Measurements from ENCODE around the gene RPL34.

Gene RPL34

DNA sequence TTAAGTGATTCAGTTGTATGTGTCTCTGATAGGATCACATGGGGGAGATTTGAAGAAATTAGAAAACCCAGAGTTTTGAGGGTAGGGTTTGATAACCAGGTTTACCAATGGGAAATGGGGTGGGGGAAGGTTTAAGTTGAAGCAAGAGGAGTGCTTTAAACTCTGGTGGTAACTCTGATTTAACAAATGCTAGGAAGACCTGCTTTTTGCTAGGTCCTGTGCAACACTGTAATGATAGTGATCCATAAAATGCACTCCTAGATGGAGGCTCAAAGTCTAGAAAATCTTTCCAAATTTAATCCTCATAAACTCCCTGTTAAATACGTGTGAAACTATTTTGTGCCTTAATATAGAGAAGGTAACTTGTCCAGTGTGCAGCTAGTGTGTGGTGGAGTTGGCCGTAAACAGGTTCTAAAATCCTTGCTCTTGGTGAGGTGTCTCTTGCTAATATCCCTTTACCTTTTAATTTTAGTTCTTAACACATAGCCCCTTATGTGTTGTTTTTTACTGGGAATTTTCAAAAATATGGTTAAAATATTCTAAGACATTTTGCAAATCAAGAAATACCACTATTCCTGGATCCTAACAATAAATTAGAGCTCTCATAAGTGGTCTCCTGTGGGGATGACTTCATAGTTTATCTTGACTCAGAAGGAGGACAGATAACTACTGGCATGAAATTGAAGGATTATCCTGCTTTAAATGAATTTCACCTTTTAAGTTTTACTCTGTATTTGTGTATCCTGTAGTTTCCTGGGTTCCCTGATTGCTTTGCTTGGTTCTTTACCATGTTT, 4.1 kb downstream of the RPL34 start:
- no peak for DNase-seq (ENCODE audit: low spot score)

DNA sequence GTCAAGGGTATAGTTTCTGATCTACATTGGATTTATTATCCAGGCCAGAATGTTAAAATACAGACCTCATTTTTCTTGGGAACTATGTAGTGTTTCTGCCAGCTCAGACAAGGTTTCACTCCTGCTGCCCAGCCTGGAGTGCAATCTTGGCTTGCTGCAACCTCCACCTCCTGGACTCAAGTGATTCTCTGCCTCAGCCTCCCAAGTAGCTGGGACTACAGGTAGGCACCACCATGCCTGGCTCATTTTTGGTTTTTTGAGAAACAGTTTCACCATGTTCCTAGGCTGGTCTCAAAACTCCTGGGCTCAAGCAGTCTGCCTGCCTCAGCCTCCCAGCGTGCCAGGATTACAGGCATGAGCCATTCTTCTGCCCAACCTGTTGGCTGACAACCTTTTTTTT, 5.7 kb downstream of the RPL34 start:
- DNase-seq (ENCODE audit: low spot score) = no peak

DNA sequence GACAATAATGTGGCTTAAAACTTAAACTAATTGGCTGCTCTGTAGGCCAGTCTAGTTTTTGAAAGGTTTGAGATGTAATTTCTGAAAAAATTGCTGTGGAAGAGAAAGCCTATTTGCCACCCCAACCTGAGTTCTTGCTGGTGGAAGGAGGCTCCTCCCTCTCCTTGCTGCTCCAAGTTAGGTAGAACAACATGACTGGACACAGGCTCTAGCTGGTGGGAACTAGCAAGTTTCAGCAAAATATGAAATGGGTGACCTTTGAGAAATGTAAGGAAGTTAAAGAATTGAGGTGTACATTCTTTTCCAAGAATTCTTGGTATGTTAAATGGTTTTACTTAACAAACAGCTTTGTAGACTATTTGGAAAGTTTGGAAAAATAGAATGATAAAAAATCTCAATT, 8.0 kb downstream of the RPL34 start:
- DNase-seq (ENCODE audit: low spot score) = no peak

DNA sequence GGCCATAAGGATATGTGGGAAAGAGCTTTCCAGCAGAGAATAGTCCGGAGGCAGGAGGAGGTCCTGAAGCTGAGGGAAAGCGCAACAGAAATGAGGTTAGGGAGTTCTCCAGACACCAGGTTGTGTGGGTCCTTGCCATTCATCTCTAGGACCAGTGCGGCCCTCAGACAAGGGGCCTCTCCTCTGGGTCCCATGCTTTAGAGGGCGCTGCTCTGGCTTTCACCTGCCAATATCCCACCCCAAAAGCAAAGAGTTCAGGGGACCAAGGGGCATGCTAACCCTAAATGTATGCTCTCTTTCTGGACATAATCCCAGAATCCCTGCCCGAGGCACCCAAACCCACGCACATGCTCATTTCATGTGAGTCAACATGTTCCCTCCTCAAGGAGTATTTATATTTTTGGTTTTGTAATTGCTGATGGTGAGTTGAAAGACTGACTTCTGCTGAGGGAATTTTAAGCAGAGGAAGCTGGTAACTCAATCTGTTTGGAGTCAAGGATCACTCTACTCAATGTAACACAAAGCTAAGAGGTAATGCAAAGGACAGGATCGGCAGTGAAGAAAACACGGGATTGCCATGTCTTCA, 14.8 kb downstream of the RPL34 start:
- DNase-seq (ENCODE audit: low spot score) = no peak

DNA sequence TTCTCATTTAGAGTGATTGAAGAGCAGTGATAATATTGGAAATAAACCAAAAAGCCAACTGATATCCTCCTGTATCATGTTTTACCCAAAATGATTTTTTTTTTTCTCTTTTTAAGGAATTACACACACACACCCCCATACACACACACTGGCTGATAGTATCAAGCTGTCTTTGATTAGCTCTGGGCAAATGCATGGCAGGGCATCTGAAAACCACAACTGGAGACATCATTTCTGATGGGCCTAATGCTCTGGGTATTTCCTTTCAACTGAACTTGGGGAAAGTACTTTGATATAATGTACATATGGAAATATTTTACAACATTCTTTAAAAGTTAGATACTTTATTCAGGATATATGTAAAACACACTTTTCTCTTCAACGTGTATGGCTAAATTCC, 15.9 kb downstream of the RPL34 start:
- DNase-seq (ENCODE audit: low spot score) = no peak

DNA sequence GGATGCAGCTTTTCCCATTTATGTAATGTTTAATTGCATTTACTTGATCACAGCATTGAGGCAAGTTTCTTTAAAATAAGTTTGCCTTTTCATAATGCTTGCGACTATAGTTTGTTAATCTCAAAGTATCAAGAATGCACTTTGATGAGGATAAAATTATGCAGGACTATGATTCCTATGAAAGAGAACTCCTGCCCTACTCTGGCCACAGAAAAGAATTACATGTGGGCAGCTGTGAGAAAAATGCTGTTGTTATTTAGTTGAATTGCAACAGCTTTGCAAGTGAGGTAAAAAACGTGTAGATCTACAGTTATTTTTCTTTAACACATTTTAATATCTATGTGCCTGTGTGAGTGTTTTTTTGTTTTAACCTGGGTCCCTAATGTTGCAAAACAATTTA, 17.5 kb downstream of the RPL34 start:
- no peak for DNase-seq (ENCODE audit: low spot score)

DNA sequence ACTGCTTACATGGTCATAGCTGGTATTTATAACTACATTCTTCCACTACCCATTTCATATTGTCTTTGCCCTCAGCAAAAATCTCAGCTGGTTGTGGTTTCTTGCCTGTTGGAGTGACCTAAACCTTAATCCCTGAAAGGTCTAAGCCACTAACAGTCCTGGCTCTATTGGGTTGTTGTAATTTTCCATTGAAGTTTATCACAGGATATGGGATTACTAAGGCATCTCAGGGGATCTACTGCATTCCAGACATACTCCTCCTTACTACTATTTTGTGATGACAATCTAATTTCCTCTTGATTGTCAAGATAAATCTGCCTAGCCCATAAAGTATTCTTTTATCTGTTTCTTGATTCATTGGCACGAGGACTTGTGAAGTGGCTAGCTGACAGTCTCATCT, 23.9 kb downstream of the RPL34 start:
- DNase-seq (ENCODE audit: low spot score) = no peak

DNA sequence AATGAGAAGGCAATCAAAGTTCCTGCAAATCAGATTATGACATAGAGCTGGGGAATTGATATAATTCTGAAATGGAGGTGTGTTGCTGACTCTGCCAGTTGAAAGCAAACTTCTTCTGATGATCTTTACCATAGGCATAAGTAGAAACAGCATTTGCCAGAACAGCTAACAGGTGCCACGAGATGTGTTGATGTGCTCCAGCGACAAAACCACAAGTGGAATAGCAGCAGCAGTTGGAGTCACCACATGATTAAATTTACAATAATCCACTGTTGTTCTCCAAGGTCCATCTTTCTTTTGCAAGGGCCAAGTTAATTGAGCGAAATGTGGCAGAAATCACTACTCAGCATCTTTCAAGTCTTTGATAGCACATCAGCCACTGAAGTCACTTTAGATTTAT, 26.3 kb downstream of the RPL34 start:
- DNase-seq (ENCODE audit: low spot score) = no peak

DNA sequence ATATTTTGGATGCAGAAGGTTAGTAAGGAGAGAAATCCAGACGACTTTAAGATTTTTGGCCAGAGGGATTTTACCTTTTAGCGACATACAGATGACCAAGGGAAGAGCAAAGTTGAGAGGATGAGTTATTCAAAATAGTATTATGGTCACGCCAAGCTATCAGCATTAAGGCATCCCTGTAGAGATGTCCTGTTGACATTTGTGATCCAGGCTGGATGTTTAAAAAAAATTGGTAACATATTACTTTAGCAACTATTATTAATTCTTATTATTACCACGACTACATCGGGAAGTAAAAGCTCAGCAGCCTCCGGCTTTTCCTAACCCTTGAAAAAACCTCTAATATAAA, 29.5 kb downstream of the RPL34 start:
- no peak for DNase-seq (ENCODE audit: low spot score)

DNA sequence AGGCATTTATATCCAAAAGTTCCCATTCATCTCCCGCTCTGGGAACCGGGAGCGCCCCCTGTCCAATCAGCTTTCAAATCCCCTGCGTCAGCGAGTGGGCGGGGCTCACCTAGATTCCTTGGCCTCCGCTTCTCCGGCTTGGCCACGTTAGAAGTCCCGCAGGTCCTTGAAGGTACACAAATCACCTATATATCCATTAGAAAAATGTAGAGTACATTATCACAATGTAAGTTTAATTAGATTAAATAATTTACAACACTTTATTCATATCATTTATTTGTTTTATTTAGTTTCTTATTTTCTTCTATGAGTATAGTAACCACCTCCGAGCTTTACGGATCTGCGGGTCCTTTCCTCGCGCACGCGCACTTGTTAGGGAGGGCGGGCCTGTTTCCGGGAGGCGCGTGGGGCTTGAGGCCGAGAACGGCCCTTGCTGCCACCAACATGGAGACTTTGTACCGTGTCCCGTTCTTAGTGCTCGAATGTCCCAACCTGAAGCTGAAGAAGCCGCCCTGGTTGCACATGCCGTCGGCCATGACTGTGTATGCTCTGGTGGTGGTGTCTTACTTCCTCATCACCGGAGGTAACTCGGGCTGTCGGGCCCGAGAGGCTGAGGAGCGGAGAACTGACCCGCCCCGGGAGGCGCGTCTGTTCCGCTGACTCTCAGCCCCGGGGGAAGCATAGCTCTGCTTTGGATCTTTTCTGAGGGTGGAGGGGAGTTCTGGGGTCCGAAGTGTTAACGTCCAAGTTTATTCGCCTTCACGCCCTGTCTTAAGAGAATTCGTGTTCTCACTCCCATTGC, 30.0 kb downstream of the RPL34 start, which contains the start of gene OSTC:
Gene OSTC (plus strand): TSS at position 388 of the 802 bp plus-strand sequence. CDS start 57 bp downstream, at position 445.
- peak; percentile 59 for DNase-seq (ENCODE audit: low spot score)

DNA sequence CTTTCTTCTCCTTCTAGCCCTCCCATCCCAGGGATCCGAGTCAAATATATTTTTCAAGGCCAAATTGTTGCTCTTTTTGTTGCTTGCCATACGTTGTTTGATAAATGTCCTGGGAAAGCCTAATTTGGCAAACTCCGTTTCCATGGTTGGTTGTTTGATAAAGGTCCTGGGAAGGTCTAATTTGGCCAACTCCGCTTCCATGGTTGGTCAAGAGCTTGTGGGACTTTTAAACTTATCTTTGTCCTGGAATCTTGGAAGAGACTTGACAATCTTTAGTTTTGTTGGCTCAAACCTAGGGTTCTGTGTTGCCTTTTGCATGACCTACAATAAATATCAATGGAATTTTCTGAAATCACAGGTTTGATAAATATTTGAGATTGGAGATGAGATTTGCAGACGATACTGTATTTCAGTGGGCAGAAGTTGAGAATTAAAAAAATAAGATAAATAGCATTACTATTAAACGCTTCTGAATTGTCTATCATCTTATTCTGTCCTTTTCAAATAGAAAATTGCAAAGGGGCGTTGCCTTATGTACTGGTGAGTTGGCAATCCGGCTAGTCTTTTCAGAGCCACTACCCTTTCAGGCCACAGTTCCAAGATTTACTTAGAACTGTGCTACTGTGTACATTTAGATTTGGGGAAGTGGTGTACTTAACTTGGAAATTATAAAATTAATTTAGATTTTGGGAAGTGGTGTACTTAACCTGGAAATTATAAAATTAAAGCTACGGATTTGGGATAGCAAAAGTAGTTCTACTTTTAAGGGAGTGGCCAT, 30.8 kb downstream of the RPL34 start:
- no peak for DNase-seq (ENCODE audit: low spot score)

DNA sequence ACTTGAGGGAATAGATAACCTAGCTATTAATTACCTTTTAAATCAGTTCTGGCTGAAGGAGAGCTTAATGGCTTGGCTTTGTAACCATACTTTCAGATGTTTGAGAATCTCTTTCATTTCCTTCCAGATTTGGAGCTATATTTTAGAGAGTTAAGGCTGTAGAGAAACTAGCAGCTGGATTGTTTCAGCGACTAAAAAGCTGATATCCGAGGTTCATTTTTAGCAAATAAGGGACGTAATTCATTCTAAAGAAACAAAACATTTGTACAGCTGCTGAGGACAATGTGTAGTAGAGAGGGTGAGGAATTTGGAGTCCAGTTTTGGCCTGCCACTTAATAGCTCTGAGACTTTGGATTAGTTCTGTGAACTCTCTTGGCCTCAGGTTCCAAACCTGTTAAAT, 42.3 kb downstream of the RPL34 start:
- DNase-seq (ENCODE audit: low spot score) = no peak

DNA sequence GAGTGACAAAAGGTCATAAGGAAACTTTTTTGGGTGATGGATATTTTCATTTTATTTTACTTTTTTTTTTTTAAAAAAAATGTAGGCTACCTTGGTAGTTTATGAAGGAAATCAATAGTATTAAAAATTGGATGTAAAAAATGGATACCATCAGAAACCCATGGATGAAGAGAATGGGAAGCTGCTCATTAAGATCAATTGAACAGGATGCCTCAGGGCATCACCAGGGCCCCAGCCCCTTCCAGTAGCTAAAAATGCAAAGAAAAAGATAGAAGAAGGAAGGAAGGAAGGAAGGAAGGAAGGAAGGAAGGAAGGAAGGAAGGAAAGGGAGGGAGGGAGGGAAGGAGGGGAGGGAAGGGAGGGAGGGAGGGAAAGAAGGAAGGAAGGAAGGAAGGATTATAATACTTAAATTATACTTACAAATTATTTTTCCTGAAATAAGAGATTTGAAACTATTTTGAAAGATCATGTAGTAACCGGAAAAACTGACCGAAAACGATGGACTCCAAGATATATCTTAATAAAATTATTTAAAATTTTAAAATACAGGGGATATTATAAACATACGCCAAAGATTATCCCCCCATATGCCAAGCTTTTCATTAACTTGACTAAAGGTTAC, 54.1 kb downstream of the RPL34 start:
- no peak for DNase-seq (ENCODE audit: low spot score)

All from HuH-7.5 (cell line).